Ishikawa (cell line): Measurements from ENCODE around the gene ROBO1.

Experiments used
- CEBPB ChIP-seq: IDR thresholded peaks from 2 replicates; pipeline ENCODE4 v1.6.1; 2012
- CREB1 ChIP-seq: IDR thresholded peaks from 2 replicates; pipeline ENCODE4 v1.6.1; 2012; ENCODE audit warnings: low read depth
- EGR1 ChIP-seq: IDR thresholded peaks from 2 replicates; pipeline ENCODE4 v1.6.1; 2012
- EP300 ChIP-seq: IDR thresholded peaks from 2 replicates; pipeline ENCODE4 v1.6.1; 2012; ENCODE audit warnings: borderline replicate concordance
- FOXM1 ChIP-seq: IDR thresholded peaks from 2 replicates; pipeline ENCODE4 v1.6.1; 2012; ENCODE audit warnings: low read depth, borderline replicate concordance
- MAX ChIP-seq: IDR thresholded peaks from 2 replicates; pipeline ENCODE4 v1.6.1; 2012
- NFIC ChIP-seq: IDR thresholded peaks from 2 replicates; pipeline ENCODE4 v1.6.1; 2012
- RAD21 ChIP-seq: IDR thresholded peaks from 2 replicates; pipeline ENCODE4 v1.6.1; 2012; ENCODE audit warnings: low read depth
- TAF1 ChIP-seq: IDR thresholded peaks from 2 replicates; pipeline ENCODE4 v1.6.1; 2012; ENCODE audit warnings: low read depth, mild to moderate bottlenecking
- TCF12 ChIP-seq: IDR thresholded peaks from 2 replicates; pipeline ENCODE4 v1.6.1; 2012; ENCODE audit warnings: low read depth
- TEAD4 ChIP-seq: IDR thresholded peaks from 2 replicates; pipeline ENCODE4 v1.6.1; 2012
- USF1 ChIP-seq: IDR thresholded peaks from 2 replicates; pipeline ENCODE4 v1.6.1; 2012
- YY1 ChIP-seq: IDR thresholded peaks from 2 replicates; pipeline ENCODE4 v1.6.1; 2012; ENCODE audit warnings: low read depth
- ZBTB7A ChIP-seq: IDR thresholded peaks from 2 replicates; pipeline ENCODE4 v1.6.1; 2012; ENCODE audit warnings: low read depth
- TF ChIP-seq, protein P1 (sequence below): IDR thresholded peaks from 2 replicates; pipeline ENCODE4 v1.6.1; 2012; ENCODE audit warnings: low read depth, mild to moderate bottlenecking

The ROBO1 gene

DNA sequence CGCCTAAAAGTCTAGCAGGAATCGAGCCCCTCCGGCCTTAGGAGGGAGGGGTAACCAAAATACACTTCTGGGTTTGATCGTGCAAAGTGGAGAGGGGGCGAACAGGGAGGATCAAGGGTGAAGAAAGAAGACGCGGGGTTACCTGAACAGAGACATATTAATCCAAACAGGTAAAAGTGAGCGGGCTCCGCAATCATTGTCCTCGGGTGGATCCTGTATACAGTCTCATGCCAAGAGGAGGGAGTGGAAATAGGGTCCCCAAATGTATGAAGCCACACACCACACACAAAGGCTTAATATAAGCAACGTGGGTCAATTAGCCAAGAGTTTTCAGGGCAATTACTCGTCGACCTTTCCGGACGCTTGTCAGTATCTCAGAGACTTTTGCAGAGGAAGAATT is 749.5 kb downstream of the ROBO1 start:
- TF ChIP-seq MAX: no peak

DNA sequence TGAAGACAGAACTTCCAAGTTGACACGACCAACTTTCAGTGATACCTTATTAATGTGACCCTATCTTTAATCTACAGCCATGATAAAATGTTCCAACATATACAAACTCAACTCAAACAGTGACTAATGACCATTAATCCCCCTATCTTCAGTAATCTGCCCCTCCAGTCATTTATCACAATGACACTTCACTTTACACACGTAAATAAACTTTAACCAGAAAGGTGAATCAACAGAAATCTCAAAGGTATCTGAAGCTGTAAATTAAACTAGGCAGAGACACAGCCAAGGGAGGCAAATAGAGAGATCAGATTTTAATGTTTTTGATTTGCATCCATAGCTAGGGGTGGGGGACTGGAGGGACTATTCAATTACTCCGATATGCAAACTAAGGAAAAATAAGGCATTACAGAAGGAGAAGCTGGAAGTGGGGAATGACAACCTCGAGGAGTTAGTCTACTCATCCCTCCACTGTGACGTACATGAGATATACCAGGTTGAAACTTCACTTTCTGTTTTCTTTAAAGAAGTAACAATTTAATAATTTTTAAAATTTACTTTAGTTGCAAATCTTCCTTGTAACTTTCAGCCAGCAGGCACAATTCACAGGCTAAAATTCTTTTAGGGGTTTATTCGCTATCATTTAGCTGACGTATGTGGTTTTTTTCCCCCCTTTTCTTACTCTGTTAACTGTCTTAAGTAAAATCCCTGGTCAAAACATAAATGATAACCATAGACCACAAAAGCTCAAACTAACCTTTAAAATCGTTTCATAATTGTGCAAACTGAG is 751.0 kb downstream of the ROBO1 start:
- TF ChIP-seq CEBPB (no peak), CREB1 (no peak), YY1 (no peak), ZBTB7A (no peak), RAD21 (no peak), EGR1 (no peak), MAX (no peak), USF1 (no peak), TEAD4 (no peak), EP300 (no peak), TCF12 (no peak), TAF1 (no peak)
- TF ChIP-seq, protein P1, sequence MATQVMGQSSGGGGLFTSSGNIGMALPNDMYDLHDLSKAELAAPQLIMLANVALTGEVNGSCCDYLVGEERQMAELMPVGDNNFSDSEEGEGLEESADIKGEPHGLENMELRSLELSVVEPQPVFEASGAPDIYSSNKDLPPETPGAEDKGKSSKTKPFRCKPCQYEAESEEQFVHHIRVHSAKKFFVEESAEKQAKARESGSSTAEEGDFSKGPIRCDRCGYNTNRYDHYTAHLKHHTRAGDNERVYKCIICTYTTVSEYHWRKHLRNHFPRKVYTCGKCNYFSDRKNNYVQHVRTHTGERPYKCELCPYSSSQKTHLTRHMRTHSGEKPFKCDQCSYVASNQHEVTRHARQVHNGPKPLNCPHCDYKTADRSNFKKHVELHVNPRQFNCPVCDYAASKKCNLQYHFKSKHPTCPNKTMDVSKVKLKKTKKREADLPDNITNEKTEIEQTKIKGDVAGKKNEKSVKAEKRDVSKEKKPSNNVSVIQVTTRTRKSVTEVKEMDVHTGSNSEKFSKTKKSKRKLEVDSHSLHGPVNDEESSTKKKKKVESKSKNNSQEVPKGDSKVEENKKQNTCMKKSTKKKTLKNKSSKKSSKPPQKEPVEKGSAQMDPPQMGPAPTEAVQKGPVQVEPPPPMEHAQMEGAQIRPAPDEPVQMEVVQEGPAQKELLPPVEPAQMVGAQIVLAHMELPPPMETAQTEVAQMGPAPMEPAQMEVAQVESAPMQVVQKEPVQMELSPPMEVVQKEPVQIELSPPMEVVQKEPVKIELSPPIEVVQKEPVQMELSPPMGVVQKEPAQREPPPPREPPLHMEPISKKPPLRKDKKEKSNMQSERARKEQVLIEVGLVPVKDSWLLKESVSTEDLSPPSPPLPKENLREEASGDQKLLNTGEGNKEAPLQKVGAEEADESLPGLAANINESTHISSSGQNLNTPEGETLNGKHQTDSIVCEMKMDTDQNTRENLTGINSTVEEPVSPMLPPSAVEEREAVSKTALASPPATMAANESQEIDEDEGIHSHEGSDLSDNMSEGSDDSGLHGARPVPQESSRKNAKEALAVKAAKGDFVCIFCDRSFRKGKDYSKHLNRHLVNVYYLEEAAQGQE: no peak

DNA sequence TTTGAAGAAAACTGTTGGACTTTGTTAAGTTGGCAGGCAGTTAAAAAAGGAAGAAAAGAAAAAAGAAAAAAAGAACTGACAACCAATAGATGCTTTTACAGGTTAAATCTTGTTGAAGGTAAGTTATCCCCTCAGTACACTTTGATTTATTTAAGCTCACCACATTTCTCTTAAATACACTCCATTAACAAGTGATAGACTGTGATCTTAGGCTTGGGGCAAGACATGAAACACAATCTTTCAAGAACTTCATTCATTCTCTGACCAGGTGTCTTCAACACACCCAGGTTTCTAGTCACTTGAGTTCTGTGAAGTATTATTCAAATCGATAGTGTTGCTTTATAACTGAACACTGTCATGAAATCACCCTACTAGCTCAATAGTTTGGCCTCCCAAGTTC is 751.9 kb downstream of the ROBO1 start:
- TF ChIP-seq FOXM1 (no peak), TEAD4 (no peak), NFIC (no peak), EGR1 (no peak), CREB1 (no peak), TAF1 (no peak), EP300 (no peak), CEBPB (no peak), USF1 (no peak), TCF12 (no peak), RAD21 (no peak)
- TF ChIP-seq, protein P1: no peak

DNA sequence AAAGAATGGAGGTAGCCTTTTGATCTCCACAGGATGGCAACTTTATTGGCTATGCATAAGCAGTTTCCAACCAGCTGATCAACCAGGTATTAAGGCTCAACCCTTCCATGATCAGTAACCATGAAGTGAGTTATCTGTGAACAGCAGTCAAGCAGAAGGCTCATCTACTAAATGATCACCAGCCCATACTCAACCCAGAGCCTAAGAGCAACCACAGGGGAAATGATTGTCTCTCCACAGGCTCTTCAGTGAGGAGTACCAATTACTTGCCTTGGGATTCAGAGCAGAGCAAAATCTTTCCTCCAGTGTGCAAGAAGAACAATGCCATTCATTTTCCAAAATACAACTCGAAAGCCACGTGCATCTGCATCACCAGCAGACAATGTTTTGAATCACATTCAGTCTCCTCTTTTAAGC is 754.8 kb downstream of the ROBO1 start:
- TF ChIP-seq CEBPB (no peak), EGR1 (no peak), TAF1 (no peak), FOXM1 (no peak), RAD21 (no peak), USF1 (no peak), YY1 (no peak), CREB1 (no peak), TEAD4 (no peak), EP300 (no peak), MAX (no peak), ZBTB7A (no peak), NFIC (no peak), TCF12 (no peak)
- TF ChIP-seq, protein P1: no peak
